Upper lobe of left lung (tissue), 6 donors: ENCODE data around the gene KLK14. TPM values are rescaled to one million over a fixed set of nuclear protein-coding genes. Genes with fewer than 3 reads are reported as not detected.
A peak's percentile ranks its signal among the peaks of the same experiment; 100 is the strongest.

Experiments
- ATAC-seq, 2 donors: fragments of 200-7000 bp; cut with Tn5 transposase; one replicate each; pipeline ENCODE4 v1.9.1; 2022; ENCODE audit warnings: mild to moderate bottlenecking in 2 of 2, moderate library complexity in 2 of 2; ENCODE audit not compliant: low FRiP score in 2 of 2
- DNase-seq, 2 donors: peaks; one replicate each; pipeline ENCODE4 v3.0.0-alpha.2; 2019 to 2020
- H3K27ac ChIP-seq, 4 donors: fragments of 200-600 bp; sonication (generic); one replicate each; pipeline ENCODE4 v1.5.1; 2016 to 2019
- H3K27me3 ChIP-seq, 4 donors: fragments of 200-600 bp; sonication (generic); one replicate each; pipeline ENCODE4 v1.5.1; 2017 to 2019
- H3K36me3 ChIP-seq, 4 donors: fragments of 200-600 bp; sonication (generic); one replicate each; pipeline ENCODE4 v1.5.1; 2016 to 2019
- H3K4me1 ChIP-seq, 4 donors: fragments of 200-600 bp; sonication (generic); one replicate each; pipeline ENCODE4 v1.5.1; 2018 to 2019
- H3K4me3 ChIP-seq, 4 donors: fragments of 200-600 bp; sonication (generic); one replicate each; pipeline ENCODE4 v1.5.1; 2017 to 2019; ENCODE audit warnings: mild to moderate bottlenecking in 2 of 4, moderate library complexity in 1 of 4
- H3K9me3 ChIP-seq, 4 donors: fragments of 200-600 bp; sonication (generic); one replicate each; pipeline ENCODE4 v1.5.1; 2018 to 2019
- EP300 ChIP-seq, 4 donors: sonication (generic); formaldehyde crosslinking; IDR thresholded peaks; one replicate each; pipeline ENCODE4 v1.5.1; 2017; ENCODE audit warnings: antibody characterized with exemption in 4 of 4, control low read depth in 2 of 4
- POLR2A ChIP-seq, 4 donors: fragments of 450-650 bp; IDR thresholded peaks; one replicate each; pipeline ENCODE4 v1.5.1; 2016 to 2017; ENCODE audit warnings: antibody characterized with exemption in 4 of 4, mild to moderate bottlenecking in 2 of 4
- POLR2AphosphoS5 ChIP-seq, 2 donors: sonication (generic); formaldehyde crosslinking; IDR thresholded peaks; one replicate each; pipeline ENCODE4 v1.5.1; 2017; ENCODE audit warnings: antibody characterized with exemption in 2 of 2
- WGBS, 2 donors: methylation state at CpG; one replicate each; pipeline ENCODE4 v1.1.5; 2017 to 2018; 5-methylcytosine and 5-hydroxymethylcytosine counted together
- total RNA-seq, 6 donors: library from RNA; depleted of rRNA in 4 of 6; stranded (reverse); fragments of >200 nt in 4 of 6; gene quantifications; one replicate each; pipeline versions ENCODE4 v1.1.0 to v1.2.1, GENCODE V29; 2016 to 2021
- TF ChIP-seq, protein P1 (sequence below), 6 experiments: fragments of 450-650 bp in 4 of 6; fragments of 200-600 bp in 2 of 6; sonication (generic) in 2 of 6; IDR thresholded peaks; one replicate each; pipeline ENCODE4 v1.5.1; 2016 to 2019; ENCODE audit warnings: antibody characterized with exemption in 6 of 6
- donor health status: DM: no; HTN: no; CAD: no; lungs with moderate emphysema.
- donor health status: DM: no; HTN: yes; CAD: no; lungs with severe emphysema.

KLK14 gene
- total RNA-seq, 6 donors from 2014 or later, result 1.2 to 2.1 (median 2.0) TPM; not detected in 3

DNA sequence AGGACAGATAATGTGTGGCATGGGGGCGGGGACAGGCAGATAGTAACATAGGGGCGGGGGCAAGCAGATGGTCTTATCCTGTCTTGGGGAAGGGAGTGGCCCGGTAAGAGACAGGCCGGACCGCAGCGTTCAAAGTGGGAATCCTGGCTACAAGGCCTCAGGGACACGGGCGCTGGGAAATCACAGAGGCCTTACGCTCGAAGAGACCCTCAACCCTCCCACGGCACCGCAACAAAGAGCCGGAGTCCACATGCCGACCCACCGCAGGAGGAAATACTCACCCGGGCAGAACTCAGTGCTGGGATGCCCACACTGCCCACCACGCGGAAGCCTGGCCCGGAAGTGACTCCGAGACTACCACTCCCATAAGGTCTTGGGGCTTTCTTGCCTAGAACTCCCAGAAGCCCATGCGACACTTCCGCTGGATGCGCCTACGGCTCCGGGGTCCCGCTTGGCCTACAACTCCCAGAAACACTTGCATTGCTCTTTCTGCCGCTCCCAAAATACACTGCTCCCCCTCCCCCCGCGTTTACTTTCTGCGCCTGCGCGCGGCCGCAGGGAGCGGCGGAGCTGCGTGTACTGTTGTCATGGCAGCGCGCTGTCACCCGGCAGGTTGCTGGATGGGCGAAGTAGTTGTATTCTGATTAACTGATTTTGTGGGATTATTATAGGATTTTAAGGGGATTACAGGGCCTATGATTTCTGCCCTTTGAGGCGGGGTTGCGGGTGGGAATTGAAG lies 25.5 kb upstream of the KLK14 start, which contains the start of gene CTU1:
Gene CTU1, minus strand, starts transcription at position 344 of the 739 bp plus-strand sequence. CDS start 3,840 bp downstream, outside the sequence.
- DNase-seq (peak; percentile 98 to 99), ATAC-seq (peak; percentile 98 to 99)
- Histone ChIP-seq H3K36me3 (peaks cover 0 to 19% (median 9%) of the 10 kb centered on the region in 4 donors), H3K27me3 (no peaks in the 10 kb centered on the region), H3K9me3 (no peaks in the 10 kb centered on the region), H3K4me1 (peaks cover 12 to 21% (median 15%) of the 10 kb centered on the region in 4 donors), H3K27ac (peak within 1 kb of the TSS; percentile 54 to 82 (median 68)), H3K4me3 (peak within 1 kb of the TSS; percentile 39 to 78 (median 72))
- peak; percentile 81 to 85 for TF ChIP-seq POLR2AphosphoS5 (IDR thresholded peaks at IDR 0.05)
- peak in 1 of 4 donors; percentile 16 for TF ChIP-seq EP300 (IDR thresholded peaks at IDR 0.05)
- TF ChIP-seq POLR2A (IDR thresholded peaks at IDR 0.05), result peak in 2 of 4 donors; percentile 61 to 71
- TF ChIP-seq, protein P1, sequence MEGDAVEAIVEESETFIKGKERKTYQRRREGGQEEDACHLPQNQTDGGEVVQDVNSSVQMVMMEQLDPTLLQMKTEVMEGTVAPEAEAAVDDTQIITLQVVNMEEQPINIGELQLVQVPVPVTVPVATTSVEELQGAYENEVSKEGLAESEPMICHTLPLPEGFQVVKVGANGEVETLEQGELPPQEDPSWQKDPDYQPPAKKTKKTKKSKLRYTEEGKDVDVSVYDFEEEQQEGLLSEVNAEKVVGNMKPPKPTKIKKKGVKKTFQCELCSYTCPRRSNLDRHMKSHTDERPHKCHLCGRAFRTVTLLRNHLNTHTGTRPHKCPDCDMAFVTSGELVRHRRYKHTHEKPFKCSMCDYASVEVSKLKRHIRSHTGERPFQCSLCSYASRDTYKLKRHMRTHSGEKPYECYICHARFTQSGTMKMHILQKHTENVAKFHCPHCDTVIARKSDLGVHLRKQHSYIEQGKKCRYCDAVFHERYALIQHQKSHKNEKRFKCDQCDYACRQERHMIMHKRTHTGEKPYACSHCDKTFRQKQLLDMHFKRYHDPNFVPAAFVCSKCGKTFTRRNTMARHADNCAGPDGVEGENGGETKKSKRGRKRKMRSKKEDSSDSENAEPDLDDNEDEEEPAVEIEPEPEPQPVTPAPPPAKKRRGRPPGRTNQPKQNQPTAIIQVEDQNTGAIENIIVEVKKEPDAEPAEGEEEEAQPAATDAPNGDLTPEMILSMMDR (IDR thresholded peaks at IDR 0.05), result peak in 4 of 6 experiments; percentile 33 to 61 (median 42)
- 0% methylated on average over 29 to 43 of the region's 43 CpGs for WGBS, 2 donors

DNA sequence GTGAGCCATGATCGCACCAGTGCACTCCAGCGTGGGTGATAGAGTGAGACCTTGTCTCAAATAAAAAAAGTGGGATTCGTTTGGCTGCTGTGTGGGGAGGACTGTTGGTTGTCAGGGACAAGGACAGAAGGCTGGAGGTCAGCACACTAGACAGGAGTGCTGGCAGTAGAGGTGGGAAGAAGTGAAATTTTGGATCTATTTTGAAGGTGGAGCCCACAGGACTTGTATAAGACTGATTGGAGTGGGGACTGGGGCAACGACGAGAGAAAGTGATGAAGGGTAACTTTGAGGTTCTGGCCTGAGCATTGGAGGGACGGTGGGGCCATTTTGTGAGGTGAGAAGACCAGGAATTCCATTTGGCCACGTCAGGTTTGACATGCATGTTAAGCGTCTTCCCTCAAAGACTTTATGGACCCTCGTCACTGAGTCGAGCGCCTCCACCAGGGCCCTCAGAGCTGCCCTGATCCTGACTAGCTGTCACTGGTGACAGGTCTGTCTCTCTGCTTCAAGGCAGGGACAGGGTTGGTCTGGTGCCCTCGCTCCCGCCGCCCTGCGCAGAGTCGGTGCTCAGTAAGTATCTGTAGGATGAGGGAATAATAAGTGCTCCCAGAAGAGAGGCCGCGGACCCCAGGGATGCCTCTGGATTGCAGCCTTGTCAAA lies 24.8 kb upstream of the KLK14 start:
- DNase-seq, result peak in 1 of 2 donors; percentile 79

DNA sequence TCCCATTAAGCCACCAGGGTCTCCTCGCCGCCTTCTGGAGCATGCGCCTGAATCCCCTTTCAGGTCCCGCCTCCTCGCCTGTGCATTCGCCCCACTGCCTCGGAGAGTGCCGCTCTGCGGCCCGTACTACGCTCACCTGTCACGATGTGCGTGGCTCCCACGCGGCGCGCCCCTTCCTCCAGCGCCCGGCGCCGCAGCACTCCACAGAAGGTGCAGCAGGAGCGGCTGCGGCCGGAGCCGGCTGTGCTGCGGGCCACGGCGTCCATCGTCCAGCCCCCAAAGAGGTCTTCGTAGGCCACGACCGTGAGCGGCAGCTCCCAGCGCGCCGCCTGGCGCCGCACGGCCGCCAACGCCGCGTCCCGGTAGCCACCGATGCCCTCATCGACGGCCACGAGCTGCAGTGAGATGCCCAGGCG lies 21.2 kb upstream of the KLK14 start:
- H3K27me3 ChIP-seq, result no peaks in the 10 kb centered on the region
- H3K27ac ChIP-seq, result no peak overlapping the region
- TF ChIP-seq POLR2A (IDR thresholded peaks at IDR 0.05) (no peak), POLR2AphosphoS5 (IDR thresholded peaks at IDR 0.05) (no peak), EP300 (IDR thresholded peaks at IDR 0.05) (no peak)
- TF ChIP-seq, protein P1 (IDR thresholded peaks at IDR 0.05), result no peak
- H3K36me3 ChIP-seq, result peaks cover 3 to 56% (median 24%) of the 10 kb centered on the region in 4 donors
- DNase-seq, result peak in 1 of 2 donors; percentile 83
- 93 to 94% methylated on average over 35 to 43 of the region's 49 CpGs for WGBS, 2 donors
- no peak for ATAC-seq
- no peak overlapping the region for H3K4me3 ChIP-seq
- H3K4me1 ChIP-seq, result peaks cover 12 to 19% (median 13%) of the 10 kb centered on the region in 4 donors
- H3K9me3 ChIP-seq, result no peaks in the 10 kb centered on the region

More for the DNA sequence above, 24.8 kb upstream of the KLK14 start:
- no peak for ATAC-seq
- H3K27me3 ChIP-seq, result no peaks in the 10 kb centered on the region
- H3K4me3 ChIP-seq, result peak overlapping the region; percentile 32 to 78 (median 72)
- peaks cover 12 to 21% (median 15%) of the 10 kb centered on the region in 4 donors for H3K4me1 ChIP-seq
- 21% methylated on average over 17 to 18 of the region's 18 CpGs for WGBS, 2 donors
- TF ChIP-seq POLR2AphosphoS5 (IDR thresholded peaks at IDR 0.05), result no peak
- TF ChIP-seq EP300 (IDR thresholded peaks at IDR 0.05), result no peak
- TF ChIP-seq POLR2A (IDR thresholded peaks at IDR 0.05), result no peak
- TF ChIP-seq, protein P1 (IDR thresholded peaks at IDR 0.05), result no peak
- H3K27ac ChIP-seq, result peak overlapping the region; percentile 54 to 82 (median 68)
- H3K36me3 ChIP-seq, result peaks cover 3 to 26% (median 14%) of the 10 kb centered on the region in 4 donors
- H3K9me3 ChIP-seq, result no peaks in the 10 kb centered on the region

DNA sequence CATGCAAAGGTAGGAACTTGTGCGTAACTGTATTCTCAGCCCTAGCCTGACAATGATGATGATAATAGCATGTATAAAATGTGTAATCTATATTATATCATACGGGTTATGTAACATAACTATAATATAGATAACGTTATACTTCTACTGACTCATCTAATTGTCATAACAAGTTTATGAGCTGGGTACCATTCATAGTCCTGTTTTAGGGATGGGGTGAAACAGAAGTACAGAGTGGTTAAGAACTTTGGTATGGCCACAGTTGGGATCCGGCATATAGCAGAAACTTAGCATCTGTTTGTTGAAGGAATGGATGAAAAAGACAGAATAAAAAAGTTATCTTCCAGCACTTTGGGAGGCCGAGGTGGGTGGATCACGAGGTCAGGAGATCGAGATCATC lies 20.3 kb upstream of the KLK14 start:
- whole genome bisulfite sequencing, 2 donors, result 87 to 96% methylated on average over 7 of the region's 7 CpGs
- H3K4me3 ChIP-seq, result no peak overlapping the region
- DNase-seq (no peak), ATAC-seq (no peak)
- H3K36me3 ChIP-seq, result peaks cover 3 to 63% (median 26%) of the 10 kb centered on the region in 4 donors
- H3K9me3 ChIP-seq, result no peaks in the 10 kb centered on the region
- no peak overlapping the region for H3K27ac ChIP-seq
- H3K4me1 ChIP-seq, result peaks cover 10 to 16% (median 11%) of the 10 kb centered on the region in 4 donors
- H3K27me3 ChIP-seq, result no peaks in the 10 kb centered on the region
- TF ChIP-seq, protein P1 (IDR thresholded peaks at IDR 0.05), result no peak
- TF ChIP-seq EP300 (IDR thresholded peaks at IDR 0.05) (no peak), POLR2AphosphoS5 (IDR thresholded peaks at IDR 0.05) (no peak), POLR2A (IDR thresholded peaks at IDR 0.05) (no peak)
